GM10248 (cell line): Measurements from ENCODE around the gene ACP2.

ENCODE experiments used
- CTCF ChIA-PET: fragments of 300-600 bp; sonication (Branson Sonifier 250); formaldehyde crosslinking; extraction: SDS; loops from one replicate; lab custom pipeline; 2021; ENCODE audit warnings: antibody characterized with exemption; lab: Yijun Ruan, JAX
- POLR2A ChIA-PET: fragments of 350-650 bp; sonication (Branson Sonifier 250); formaldehyde crosslinking; extraction: SDS; loops from one replicate; lab custom pipeline; 2020; ENCODE audit warnings: antibody characterized with exemption; lab: Yijun Ruan, JAX
- DNase-seq: peaks from one replicate; pipeline ENCODE4 v3.0.0; 2012; ENCODE audit errors: extremely low spot score
- CTCF ChIP-seq: IDR thresholded peaks from 2 replicates; pipeline ENCODE4 v1.5.1; 2012; ENCODE audit warnings: mild to moderate bottlenecking, low read depth; ENCODE audit errors: extremely low read depth, missing control alignments, control extremely low read depth

Gene ACP2

GRCh38 chr11:47278058-47278457 is 29.4 kb upstream of the ACP2 start:
- DNase-seq = no peak
- ChIA-PET CTCF (interaction anchor here (1.9 kb wide), 1 partner anchor 100 kb away, joined by 5 read pairs; no protein-coding TSS in a partner anchor), POLR2A (no interaction called here)
- no peak for TF ChIP-seq CTCF

- DNase-seq = no peak
- CTCF ChIA-PET = no interaction called here
- no peak for TF ChIP-seq CTCF
- POLR2A ChIA-PET = no interaction called here
These were observed 28.3 kb upstream of the ACP2 start for GRCh38 chr11:47276923-47277322.

- DNase-seq = no peak
- TF ChIP-seq CTCF = no peak
- POLR2A ChIA-PET = no interaction called here
- CTCF ChIA-PET = interaction anchor here (1.0 to 3.9 kb wide), 7 partner anchors 15 to 133 kb away, joined by 3 to 25 read pairs (median 3); partner anchors contain the start of gene NR1H3
These were observed 26.1 kb upstream of the ACP2 start for GRCh38 chr11:47274495-47275235.

- CTCF ChIA-PET = interaction anchor here (1.1 to 3.9 kb wide), 6 partner anchors 13 to 106 kb away, joined by 3 to 25 read pairs (median 8); partner anchors contain the start of gene NR1H3
- POLR2A ChIA-PET = no interaction called here
- TF ChIP-seq CTCF = no peak
- no peak for DNase-seq
These were observed 24.1 kb upstream of the ACP2 start for GRCh38 chr11:47272706-47273105.

- ChIA-PET POLR2A (interaction anchor here (1.1 kb wide), 1 partner anchor 128 kb away, joined by 3 read pairs; no protein-coding TSS in a partner anchor), CTCF (interaction anchor here (1.1 to 3.9 kb wide), 9 partner anchors 8 to 139 kb away, joined by 3 to 25 read pairs (median 9); partner anchors contain the start of gene NR1H3)
- TF ChIP-seq CTCF = no peak
- DNase-seq = peak; percentile 36
These were observed 23.5 kb upstream of the ACP2 start for GRCh38 chr11:47271961-47272661.

GRCh38 chr11:47271328-47271727 is 22.7 kb upstream of the ACP2 start:
- ChIA-PET POLR2A (interaction anchor here (1.1 kb wide), 1 partner anchor 129 kb away, joined by 3 read pairs; no protein-coding TSS in a partner anchor), CTCF (interaction anchor here (1.4 to 3.9 kb wide), 9 partner anchors 9 to 140 kb away, joined by 3 to 25 read pairs (median 9); partner anchors contain the start of genes ACP2 and NR1H3)
- DNase-seq = no peak
- TF ChIP-seq CTCF = no peak
